T-cell (primary cell): ENCODE data around the gene CEP170. TPM values are rescaled to one million over a fixed set of nuclear protein-coding genes. Genes with fewer than 3 reads are reported as not detected.
A peak's percentile ranks its signal among the peaks of the same experiment; 100 is the strongest.

Experiments
- ATAC-seq, 4 experiments: fragments of 200-7000 bp in 3 of 4; fragments of 150-1000 bp in 1 of 4; cut with Tn5 transposase; replicated peaks in 1 of 4; 1 replicate in 3 of 4; 2 replicates in 1 of 4; pipeline ENCODE4 v1.10.0; 2021; ENCODE audit warnings: moderate library complexity in 3 of 4, mild to moderate bottlenecking in 2 of 4, moderate number of reproducible peaks in 1 of 4
- CTCF ChIA-PET, 2 donors: fragments of 300-600 bp; sonication (Branson Sonifier 250); formaldehyde crosslinking; loops; one replicate each; lab custom pipeline; 2022; ENCODE audit warnings: antibody characterized with exemption in 2 of 2; lab: Charles Lee
- POLR2A ChIA-PET, 2 donors: fragments of 300-600 bp; sonication (Branson Sonifier 250); formaldehyde crosslinking; loops; one replicate each; lab custom pipeline; 2022; ENCODE audit warnings: antibody characterized with exemption in 2 of 2; lab: Charles Lee
- DNase-seq, 35 experiments: peaks; one replicate each; pipeline versions ENCODE4 v3.0.0 to v3.0.0-alpha.2; 2013 to 2023
- H3K27ac ChIP-seq: one replicate; pipeline ENCODE4 v1.5.1; 2013; ENCODE audit warnings: low read length
- H3K27me3 ChIP-seq, 2 experiments: replicated peaks in 1 of 2; 1 replicate in 1 of 2; 2 replicates in 1 of 2; pipeline versions ENCODE4 v1.6.1 to v1.7.0; 2013; ENCODE audit warnings: low read length in 1 of 2, mixed read lengths in 1 of 2; ENCODE audit not compliant: control insufficient read depth in 2 of 2, insufficient read depth in 2 of 2; ENCODE audit errors: extremely low read depth in 1 of 2
- H3K36me3 ChIP-seq, 2 donors: 1 replicate in 1 of 2; 2 replicates in 1 of 2; pipeline versions ENCODE4 v1.6.1 to v1.7.0; 2013; ENCODE audit warnings: low read length in 1 of 2; ENCODE audit not compliant: control insufficient read depth in 2 of 2, insufficient read depth in 1 of 2; ENCODE audit errors: extremely low read depth in 1 of 2
- H3K4me1 ChIP-seq, 2 experiments: 1 replicate in 1 of 2; 2 replicates in 1 of 2; pipeline versions ENCODE4 v1.6.1 to v1.7.0; 2013; ENCODE audit warnings: low read length in 2 of 2, mixed read lengths in 1 of 2; ENCODE audit not compliant: insufficient read depth in 2 of 2, control insufficient read depth in 1 of 2; ENCODE audit errors: extremely low read depth in 1 of 2
- H3K4me3 ChIP-seq, 2 donors: 1 replicate in 1 of 2; 2 replicates in 1 of 2; pipeline versions ENCODE4 v1.5.1 to v1.7.0; 2013; ENCODE audit warnings: mild to moderate bottlenecking in 2 of 2, low read length in 1 of 2, moderate library complexity in 1 of 2; ENCODE audit not compliant: control insufficient read depth in 1 of 2; ENCODE audit errors: extremely low read depth in 1 of 2
- H3K9me3 ChIP-seq: 2 replicates; pipeline ENCODE4 v1.7.0; 2013
- H3K27ac Mint-ChIP-seq, 2 donors: one replicate each; pipeline ENCODE4 v1.8.0; 2020 to 2021; ENCODE audit warnings: mild to moderate bottlenecking in 2 of 2, mixed read lengths in 2 of 2
- H3K27me3 Mint-ChIP-seq, 2 donors: one replicate each; pipeline ENCODE4 v1.8.0; 2021 to 2022; ENCODE audit warnings: mixed read lengths in 2 of 2
- H3K36me3 Mint-ChIP-seq: one replicate; pipeline ENCODE4 v1.8.0; 2021; ENCODE audit warnings: mixed read lengths
- H3K4me1 Mint-ChIP-seq, 3 donors: one replicate each; pipeline ENCODE4 v1.8.0; 2020 to 2022; ENCODE audit warnings: mixed read lengths in 3 of 3, mild to moderate bottlenecking in 1 of 3
- H3K4me3 Mint-ChIP-seq, 3 donors: one replicate each; pipeline ENCODE4 v1.8.0; 2020 to 2022; ENCODE audit warnings: mild to moderate bottlenecking in 3 of 3, mixed read lengths in 3 of 3, moderate library complexity in 3 of 3
- H3K9me3 Mint-ChIP-seq, 3 donors: one replicate each; pipeline ENCODE4 v1.8.0; 2020 to 2022; ENCODE audit warnings: mixed read lengths in 3 of 3
- WGBS: methylation state at CpG from one replicate; pipeline ENCODE4 v1.1.5; 2013; ENCODE audit warnings: missing lambda C conversion rate; ENCODE audit not compliant: insufficient coverage; 5-methylcytosine and 5-hydroxymethylcytosine counted together
- total RNA-seq, 35 experiments: library from RNA in 6 of 35; stranded (reverse) in 6 of 35; fragments of 120-200 nt in 1 of 35; gene quantifications; one replicate each; pipeline versions ENCODE4 v1.2.1 to v1.2.4 and lab custom pipeline; 2013 to 2026

Gene CEP170
- total RNA-seq, 5 donors from 2014 or later (not counting 1 experiment from before 2014, with no cell fraction given) = 32.7 to 50.4 (median 37.0) TPM

GRCh38 chr1:243271996-243272395 lies 16.9 kb upstream of the CEP170 start:
- Histone ChIP-seq H3K9me3 (peaks cover under 1% of the 10 kb centered on the region), H3K4me3 (no peak overlapping the region), H3K4me1 (peaks cover 2 to 4% of the 10 kb centered on the region in 2 experiments), H3K36me3 (peaks cover under 1 to 15% of the 10 kb centered on the region in 2 donors), H3K27ac (no peak overlapping the region), H3K27me3 (no peaks in the 10 kb centered on the region)
- H3K9me3 Mint-ChIP-seq = no peaks in the 10 kb centered on the region
- H3K36me3 Mint-ChIP-seq = peaks cover 48% of the 10 kb centered on the region
- no peak for ATAC-seq
- peaks cover 15 to 23% (median 23%) of the 10 kb centered on the region in 3 donors for H3K4me1 Mint-ChIP-seq
- ChIA-PET CTCF (no interaction called here), POLR2A (no interaction called here)
- no peak overlapping the region for H3K27ac Mint-ChIP-seq
- H3K27me3 Mint-ChIP-seq = no peaks in the 10 kb centered on the region
- no peak overlapping the region for H3K4me3 Mint-ChIP-seq
- no CpG with 5 or more reads among the region's 1 CpG for WGBS
- DNase-seq = no peak

GRCh38 chr1:243270097-243270864 lies 15.2 kb upstream of the CEP170 start:
- no peak overlapping the region for H3K27ac ChIP-seq
- DNase-seq (no peak), ATAC-seq (no peak)
- Mint-ChIP-seq H3K4me1 (peaks cover 15 to 23% (median 23%) of the 10 kb centered on the region in 3 donors), H3K27me3 (no peaks in the 10 kb centered on the region), H3K36me3 (peaks cover 33% of the 10 kb centered on the region), H3K27ac (peak overlapping the region in 1 of 2 donors; percentile 58), H3K4me3 (no peak overlapping the region), H3K9me3 (no peaks in the 10 kb centered on the region)
- H3K27me3 ChIP-seq = no peaks in the 10 kb centered on the region
- H3K36me3 ChIP-seq = peaks cover 3 to 15% of the 10 kb centered on the region in 2 donors
- ChIA-PET POLR2A (interaction anchor here in 1 of 2 donors (0.5 kb wide), 1 partner anchor 35 kb away, joined by 3 read pairs; no protein-coding TSS in a partner anchor), CTCF (interaction anchor here in 1 of 2 donors (0.7 kb wide), 1 partner anchor 44 kb away, joined by 4 read pairs; no protein-coding TSS in a partner anchor)
- H3K4me1 ChIP-seq = peaks cover 2 to 4% of the 10 kb centered on the region in 2 experiments
- 100% methylated on average over 2 of the region's 6 CpGs for WGBS
- H3K4me3 ChIP-seq = no peak overlapping the region
- H3K9me3 ChIP-seq = no peaks in the 10 kb centered on the region

GRCh38 chr1:243269461-243269801 lies 14.3 kb upstream of the CEP170 start:
- POLR2A ChIA-PET = no interaction called here
- H3K4me3 ChIP-seq = no peak overlapping the region
- no peak overlapping the region for H3K4me3 Mint-ChIP-seq
- no peaks in the 10 kb centered on the region for H3K9me3 Mint-ChIP-seq
- no peak for ATAC-seq
- no peak for DNase-seq
- H3K36me3 ChIP-seq = peaks cover 3 to 9% of the 10 kb centered on the region in 2 donors
- H3K4me1 Mint-ChIP-seq = peaks cover 19 to 32% (median 31%) of the 10 kb centered on the region in 3 donors
- H3K27ac ChIP-seq = no peak overlapping the region
- 93% methylated on average over 2 of the region's 4 CpGs for WGBS
- H3K27ac Mint-ChIP-seq = no peak overlapping the region
- no peaks in the 10 kb centered on the region for H3K27me3 Mint-ChIP-seq
- peaks cover 26% of the 10 kb centered on the region for H3K36me3 Mint-ChIP-seq
- CTCF ChIA-PET = no interaction called here
- peaks cover 4 to 5% of the 10 kb centered on the region in 2 experiments for H3K4me1 ChIP-seq
- H3K27me3 ChIP-seq = no peaks in the 10 kb centered on the region
- H3K9me3 ChIP-seq = no peaks in the 10 kb centered on the region

GRCh38 chr1:243268751-243269460 lies 13.8 kb upstream of the CEP170 start:
- H3K9me3 Mint-ChIP-seq = no peaks in the 10 kb centered on the region
- no peak overlapping the region for H3K27ac Mint-ChIP-seq
- 89% methylated on average over 4 of the region's 13 CpGs for WGBS
- no peak overlapping the region for H3K4me3 Mint-ChIP-seq
- H3K4me3 ChIP-seq = no peak overlapping the region
- no peak overlapping the region for H3K27ac ChIP-seq
- no peaks in the 10 kb centered on the region for H3K27me3 Mint-ChIP-seq
- DNase-seq (no peak), ATAC-seq (no peak)
- peaks cover 21 to 37% (median 34%) of the 10 kb centered on the region in 3 donors for H3K4me1 Mint-ChIP-seq
- CTCF ChIA-PET = no interaction called here
- H3K36me3 Mint-ChIP-seq = peaks cover 24% of the 10 kb centered on the region
- H3K4me1 ChIP-seq = peaks cover 4 to 7% of the 10 kb centered on the region in 2 experiments
- peaks cover 3 to 7% of the 10 kb centered on the region in 2 donors for H3K36me3 ChIP-seq
- no peaks in the 10 kb centered on the region for H3K9me3 ChIP-seq
- POLR2A ChIA-PET = no interaction called here
- no peaks in the 10 kb centered on the region for H3K27me3 ChIP-seq

- peaks cover 4 to 12% of the 10 kb centered on the region in 2 experiments for H3K4me1 ChIP-seq
- Mint-ChIP-seq H3K4me3 (no peak overlapping the region), H3K27ac (no peak overlapping the region), H3K4me1 (peaks cover 28 to 43% (median 39%) of the 10 kb centered on the region in 3 donors), H3K36me3 (peaks cover 19% of the 10 kb centered on the region), H3K9me3 (no peaks in the 10 kb centered on the region), H3K27me3 (no peaks in the 10 kb centered on the region)
- no peaks in the 10 kb centered on the region for H3K9me3 ChIP-seq
- peaks cover 3 to 4% of the 10 kb centered on the region in 2 donors for H3K36me3 ChIP-seq
- ATAC-seq (no peak), DNase-seq (no peak)
- ChIA-PET POLR2A (no interaction called here), CTCF (no interaction called here)
- H3K27ac ChIP-seq = no peak overlapping the region
- H3K4me3 ChIP-seq = no peak overlapping the region
- H3K27me3 ChIP-seq = no peaks in the 10 kb centered on the region
- 90% methylated on average over 4 of the region's 12 CpGs for WGBS
Observed at GRCh38 chr1:243267914-243268653, 13.0 kb upstream of the CEP170 start.

GRCh38 chr1:243267471-243267880 lies 12.4 kb upstream of the CEP170 start:
- H3K36me3 Mint-ChIP-seq = peaks cover 16% of the 10 kb centered on the region
- H3K27ac Mint-ChIP-seq = no peak overlapping the region
- Histone ChIP-seq H3K4me3 (no peak overlapping the region), H3K36me3 (peaks cover 3 to 4% of the 10 kb centered on the region in 2 donors), H3K27ac (no peak overlapping the region), H3K9me3 (no peaks in the 10 kb centered on the region), H3K27me3 (no peaks in the 10 kb centered on the region), H3K4me1 (peaks cover 4 to 12% of the 10 kb centered on the region in 2 experiments)
- POLR2A ChIA-PET = interaction anchor here in 1 of 2 donors (0.7 kb wide), 1 partner anchor 1654 kb away, joined by 5 read pairs; no protein-coding TSS in a partner anchor
- DNase-seq = no peak
- H3K4me3 Mint-ChIP-seq = no peak overlapping the region
- H3K27me3 Mint-ChIP-seq = no peaks in the 10 kb centered on the region
- peaks cover 30 to 46% (median 39%) of the 10 kb centered on the region in 3 donors for H3K4me1 Mint-ChIP-seq
- no peaks in the 10 kb centered on the region for H3K9me3 Mint-ChIP-seq
- CTCF ChIA-PET = interaction anchor here in 1 of 2 donors (0.7 kb wide), 1 partner anchor 10 kb away, joined by 4 read pairs; no protein-coding TSS in a partner anchor
- 40% methylated on average over 1 of the region's 10 CpGs for WGBS
- ATAC-seq = no peak
